Measurements from ENCODE around the gene POLR3K. TPM values are rescaled to one million over a fixed set of nuclear protein-coding genes. Genes with fewer than 3 reads are reported as not detected.

POLR3K gene
- total and polyA plus RNA-seq, 2 donors (not counting 3 experiments of a cell fraction or from before 2014, with no cell fraction given) = 20.6 to 33.2 TPM

DNA sequence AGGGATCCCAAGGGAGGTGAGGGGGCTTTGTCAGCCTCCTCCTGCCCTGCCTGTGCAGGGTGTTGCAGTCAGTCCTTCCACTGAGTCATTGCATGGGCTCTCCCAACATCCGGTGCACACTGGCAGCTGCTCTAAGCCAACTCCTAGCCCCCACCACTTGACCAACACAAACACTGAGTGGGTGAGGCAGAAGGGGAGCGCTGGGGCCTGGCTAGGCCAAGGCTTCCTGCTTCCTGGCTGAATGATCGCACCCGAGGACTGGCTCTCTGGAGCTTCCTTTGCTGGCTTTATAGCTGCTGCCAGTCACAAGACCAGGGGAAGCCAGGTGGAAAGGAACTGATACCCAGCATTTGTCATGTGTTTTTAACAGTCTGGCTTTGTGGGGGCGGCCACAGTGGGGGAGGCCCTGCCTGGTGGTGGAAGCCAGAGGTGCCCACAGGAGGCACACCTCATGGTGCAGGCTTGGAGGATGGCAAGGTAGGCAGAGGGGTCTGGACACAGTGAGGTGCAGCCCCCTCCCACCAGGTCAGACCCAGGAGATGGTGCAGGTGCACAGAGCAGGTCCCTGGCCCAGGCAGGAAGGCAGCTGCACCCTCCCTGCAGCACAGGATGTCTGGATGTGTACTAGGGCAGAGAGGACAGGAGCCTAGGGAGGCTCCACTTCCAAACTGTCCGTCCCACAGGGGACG is 31.5 kb upstream of the POLR3K start:
- peak; percentile 98 for FAIRE-seq
- no peak overlapping the region for H3K9ac ChIP-seq (replicated peaks; ENCODE audit: extremely low read depth, insufficient read depth, low read length)
- dilution Hi-C loops (cut with MboI; ENCODE audit: extremely low pct_ligation_motif_present, low sequenced_read_pairs) = no loop called here

More for the DNA sequence above, 31.5 kb upstream of the POLR3K start:
- Histone ChIP-seq H4K20me1 (replicated peaks; ENCODE audit: control insufficient read depth, extremely low read depth, insufficient read depth, low read length) (no peaks in the 10 kb centered on the region), H3K27ac (ENCODE audit: insufficient read depth, low read depth, low read length) (peak overlapping the region; percentile 78), H3K4me3 (replicated peaks in 1 of 3; ENCODE audit: insufficient read depth in 1 of 3, low read depth in 1 of 3, low read length in 3 of 3) (no peak overlapping the region), H3K4me2 (ENCODE audit: insufficient read depth, low read length) (no peak overlapping the region), H3K27me3 (ENCODE audit: control insufficient read depth in 2 of 2, insufficient read depth in 2 of 2, low read length in 2 of 2) (no peaks in the 10 kb centered on the region), H3K4me1 (ENCODE audit: control insufficient read depth, extremely low read depth, insufficient read depth, low read length) (peaks cover 33% of the 10 kb centered on the region), H3K79me2 (ENCODE audit: control insufficient read depth, insufficient read depth, low read length) (no peaks in the 10 kb centered on the region), H3K36me3 (ENCODE audit: control insufficient read depth in 2 of 2, extremely low read depth in 1 of 2, insufficient read depth in 2 of 2, low read length in 2 of 2) (peaks cover 5 to 25% of the 10 kb centered on the region in 2 experiments), H2AFZ (ENCODE audit: low read depth, low read length) (no peak overlapping the region), H3K9me1 (replicated peaks; ENCODE audit: control insufficient read depth, extremely low read depth, insufficient read depth, low read length) (no peaks in the 10 kb centered on the region), H3K9me3 (replicated peaks; ENCODE audit: control insufficient read depth, insufficient read depth, low read length) (no peaks in the 10 kb centered on the region)
- intact Hi-C loops (cut with micrococcal nuclease) = loop anchor here (1.0 kb wide), 3 partner anchors 9 to 32 kb away; partner anchors contain the start of genes POLR3K and SNRNP25
- TF ChIP-seq POLR2AphosphoS5 (IDR thresholded peaks at IDR 0.05; ENCODE audit: insufficient read depth, low read depth, low read length) (peak; percentile 95), JUN (IDR thresholded peaks at IDR 0.05; ENCODE audit: borderline replicate concordance, insufficient read depth, insufficient read length, low read depth) (peak; percentile 82), POLR2A (IDR thresholded peaks at IDR 0.05; ENCODE audit: low read depth, low read length) (peak; percentile 66), FOS (IDR thresholded peaks at IDR 0.05; ENCODE audit: borderline replicate concordance, insufficient read depth, low read length) (peak; percentile 93), MYC (IDR thresholded peaks at IDR 0.05; ENCODE audit: low read depth, low read length) (no peak), GATA2 (IDR thresholded peaks at IDR 0.05; ENCODE audit: insufficient read depth, insufficient read length, low read depth, low read length) (no peak), EZH2 (IDR thresholded peaks at IDR 0.05; ENCODE audit: borderline replicate concordance, low read depth, low read length, severe bottlenecking) (no peak)
- TF ChIP-seq, protein P1, sequence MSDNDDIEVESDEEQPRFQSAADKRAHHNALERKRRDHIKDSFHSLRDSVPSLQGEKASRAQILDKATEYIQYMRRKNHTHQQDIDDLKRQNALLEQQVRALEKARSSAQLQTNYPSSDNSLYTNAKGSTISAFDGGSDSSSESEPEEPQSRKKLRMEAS (IDR thresholded peaks at IDR 0.05; ENCODE audit: insufficient read depth, insufficient read length) = peak; percentile 11
- TF ChIP-seq, protein P2, sequence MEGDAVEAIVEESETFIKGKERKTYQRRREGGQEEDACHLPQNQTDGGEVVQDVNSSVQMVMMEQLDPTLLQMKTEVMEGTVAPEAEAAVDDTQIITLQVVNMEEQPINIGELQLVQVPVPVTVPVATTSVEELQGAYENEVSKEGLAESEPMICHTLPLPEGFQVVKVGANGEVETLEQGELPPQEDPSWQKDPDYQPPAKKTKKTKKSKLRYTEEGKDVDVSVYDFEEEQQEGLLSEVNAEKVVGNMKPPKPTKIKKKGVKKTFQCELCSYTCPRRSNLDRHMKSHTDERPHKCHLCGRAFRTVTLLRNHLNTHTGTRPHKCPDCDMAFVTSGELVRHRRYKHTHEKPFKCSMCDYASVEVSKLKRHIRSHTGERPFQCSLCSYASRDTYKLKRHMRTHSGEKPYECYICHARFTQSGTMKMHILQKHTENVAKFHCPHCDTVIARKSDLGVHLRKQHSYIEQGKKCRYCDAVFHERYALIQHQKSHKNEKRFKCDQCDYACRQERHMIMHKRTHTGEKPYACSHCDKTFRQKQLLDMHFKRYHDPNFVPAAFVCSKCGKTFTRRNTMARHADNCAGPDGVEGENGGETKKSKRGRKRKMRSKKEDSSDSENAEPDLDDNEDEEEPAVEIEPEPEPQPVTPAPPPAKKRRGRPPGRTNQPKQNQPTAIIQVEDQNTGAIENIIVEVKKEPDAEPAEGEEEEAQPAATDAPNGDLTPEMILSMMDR (IDR thresholded peaks at IDR 0.05; ENCODE audit: extremely low read depth in 1 of 2, insufficient read depth in 1 of 2, low read depth in 1 of 2, low read length in 2 of 2) = no peak
- ChIA-PET POLR2A (interaction anchor here (1.9 kb wide), 1 partner anchor 9 kb away, joined by 5 read pairs; no protein-coding TSS in a partner anchor), CTCF (interaction anchor here (1.1 to 17.6 kb wide), 7 partner anchors 9 to 96 kb away, joined by 3 to 790 read pairs (median 6); partner anchors contain the start of genes HBQ1, MPG, POLR3K and RHBDF1)
- peak; percentile 97 for DNase-seq (ENCODE audit: low read depth, low spot score)
- no TSS peak for BruUV-seq (replicated peaks)

Measured in endothelial cell of umbilical vein (primary cell).